Stimulated activated CD4-positive, alpha-beta T cell treated with anti-CD3 and anti-CD28 coated beads, Interleukin-1b, Interleukin-23, amount 100 ng/mL, for 24 hours (primary cell): Measurements from ENCODE around the gene FAM20C.

Source experiments
- DNase-seq, 4 experiments: peaks; one replicate each; pipeline ENCODE4 v3.0.0-alpha.2; 2020; ENCODE audit warnings: low read depth in 4 of 4, low spot score in 1 of 4

FAM20C gene

GRCh38 chr7:191981-192649 lies at the start of gene FAM20C:
Gene FAM20C, plus strand, starts transcription at chr7:192571. Its CDS starts 629 bp downstream, at chr7:193200.
- DNase-seq, result peak in 2 of 4 experiments; percentile 33 to 41

DNA sequence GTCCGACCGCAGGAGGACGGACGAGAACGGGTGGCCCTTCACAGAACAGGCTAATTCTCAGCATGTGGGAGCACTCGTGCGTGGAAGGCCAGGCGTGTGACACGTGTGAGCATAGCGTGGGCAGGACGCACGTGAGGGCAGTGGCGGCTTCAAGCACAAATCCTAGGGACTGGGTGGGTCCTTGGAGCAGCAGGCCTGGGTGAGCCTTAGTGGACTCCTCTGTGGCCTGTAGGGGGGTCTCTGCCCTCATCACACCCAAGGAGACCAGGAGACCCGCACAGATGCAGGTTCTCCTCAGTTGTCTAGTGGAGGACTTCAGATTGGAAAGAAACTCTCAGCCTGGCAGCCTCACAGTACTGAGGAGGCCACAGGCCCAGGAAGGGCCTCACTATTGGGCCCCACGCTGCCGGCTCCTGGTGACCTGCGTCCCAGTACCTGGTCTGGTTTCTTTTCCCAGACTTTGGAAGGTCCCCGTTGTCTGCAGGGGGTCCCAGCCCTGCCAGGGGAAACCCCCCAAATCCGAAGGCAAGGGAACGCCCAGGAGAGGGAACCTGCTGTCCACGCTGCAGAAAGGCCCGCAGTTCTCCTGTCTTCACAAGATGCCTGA lies 49.1 kb upstream of the FAM20C start:
- DNase-seq, result no peak

- no peak for DNase-seq
Measured at GRCh38 chr7:143811-144453, 48.4 kb upstream of the FAM20C start.

GRCh38 chr7:144454-144826 lies 47.9 kb upstream of the FAM20C start:
- no peak for DNase-seq

GRCh38 chr7:145863-146262 lies 46.5 kb upstream of the FAM20C start:
- no peak for DNase-seq

DNA sequence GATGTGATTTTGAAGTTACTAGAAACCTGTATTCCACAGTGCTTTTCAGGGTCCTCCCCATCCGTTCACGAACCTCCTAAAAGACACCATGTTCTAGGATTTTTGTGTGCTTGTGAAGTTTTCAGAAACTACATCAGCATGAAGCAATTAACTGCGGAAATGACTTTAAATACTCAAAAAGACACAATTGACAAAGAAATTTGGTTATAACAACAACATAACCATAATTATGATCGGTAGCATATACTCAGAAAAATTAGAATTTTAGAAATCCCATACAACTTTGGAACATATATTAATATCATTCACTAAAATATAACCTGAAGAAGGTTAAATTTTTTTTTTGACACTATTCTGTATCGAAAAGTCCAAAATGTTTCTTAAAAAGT lies 43.8 kb upstream of the FAM20C start:
- no peak for DNase-seq

DNA sequence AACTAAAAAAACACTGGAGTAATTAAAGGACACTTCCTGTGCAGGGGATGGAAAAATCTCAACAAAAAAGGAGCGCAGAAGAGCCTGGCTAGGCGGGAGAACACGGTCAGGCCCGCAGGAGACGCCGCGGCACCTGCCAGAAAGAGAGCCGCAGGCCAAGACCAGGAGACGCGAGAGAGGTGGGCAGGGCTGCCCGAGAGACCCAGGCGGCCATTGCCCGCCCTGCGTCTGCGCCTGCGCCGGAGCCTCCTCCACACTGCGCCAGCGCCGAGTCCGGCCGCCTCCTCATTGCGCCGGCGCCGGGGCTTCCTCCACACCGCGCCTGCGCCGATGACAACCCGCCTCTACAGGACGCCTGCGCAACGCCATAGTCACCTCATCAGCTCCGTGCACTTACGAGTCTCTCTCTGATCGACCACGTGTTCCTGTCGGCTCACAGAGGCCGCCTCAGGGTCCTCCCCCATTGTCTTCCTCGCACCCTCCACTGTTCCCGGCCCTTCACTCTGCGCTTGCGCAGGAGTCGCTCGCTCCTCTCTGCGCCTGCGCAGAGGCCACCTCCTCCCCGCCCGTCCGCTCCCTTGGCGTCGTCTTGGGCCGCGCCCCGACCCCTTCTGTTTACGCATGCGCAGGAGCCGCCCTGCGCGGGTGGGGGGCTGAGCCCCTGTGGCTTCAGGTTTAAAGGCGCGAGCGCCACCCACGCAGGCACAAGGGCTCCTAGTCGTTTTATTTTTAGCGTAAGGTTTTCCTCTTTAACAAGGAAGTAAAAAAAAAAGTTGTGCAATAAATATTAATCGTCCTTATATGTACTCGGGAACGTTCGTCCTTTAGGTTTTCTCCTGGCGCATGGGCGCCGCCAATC lies 43.2 kb upstream of the FAM20C start:
- DNase-seq, result peak; percentile 91 to 95 (median 93)

DNA sequence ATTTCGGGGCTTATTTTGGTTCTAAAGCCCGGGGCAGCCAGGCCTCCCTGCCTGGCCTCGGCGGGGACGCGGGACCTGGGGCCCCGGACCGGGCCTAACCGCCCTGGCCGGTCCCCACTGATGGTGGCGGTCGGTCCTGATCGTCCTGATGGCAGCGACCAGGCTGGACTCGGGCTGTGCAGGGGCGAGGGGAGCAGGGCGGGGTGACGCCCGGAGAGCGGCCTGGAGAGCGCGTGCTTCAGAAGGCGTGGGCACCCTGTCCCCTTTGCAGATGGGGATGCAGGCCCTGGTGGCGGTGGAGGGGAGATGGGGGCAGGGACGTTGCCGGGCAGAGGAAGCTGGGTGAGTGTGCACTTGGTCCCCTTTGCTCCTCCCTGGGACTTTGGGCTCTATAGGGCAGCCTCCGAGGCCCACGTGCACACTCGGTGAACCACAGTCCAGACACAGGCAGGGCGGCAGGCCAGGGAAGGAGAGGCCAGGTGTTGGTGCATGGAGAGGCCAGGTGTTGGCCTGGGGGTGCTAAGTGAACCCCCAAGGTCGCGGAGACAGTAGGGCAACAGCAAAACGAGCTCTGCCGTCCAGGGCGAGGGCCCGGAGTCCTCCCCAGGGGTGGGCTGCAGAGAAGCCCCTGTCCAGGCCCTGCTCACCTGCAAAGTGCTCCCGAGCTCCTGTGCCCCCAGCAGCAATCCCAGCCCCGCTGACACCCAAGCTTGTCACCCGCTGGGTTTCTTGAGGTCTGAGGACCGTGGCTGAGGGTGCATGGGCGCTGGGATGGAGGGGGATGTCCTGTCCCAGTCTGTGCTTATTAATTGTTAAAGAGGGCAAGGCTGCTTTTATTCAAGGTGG lies 42.4 kb upstream of the FAM20C start:
- peak in 3 of 4 experiments; percentile 4 to 19 (median 16) for DNase-seq

DNA sequence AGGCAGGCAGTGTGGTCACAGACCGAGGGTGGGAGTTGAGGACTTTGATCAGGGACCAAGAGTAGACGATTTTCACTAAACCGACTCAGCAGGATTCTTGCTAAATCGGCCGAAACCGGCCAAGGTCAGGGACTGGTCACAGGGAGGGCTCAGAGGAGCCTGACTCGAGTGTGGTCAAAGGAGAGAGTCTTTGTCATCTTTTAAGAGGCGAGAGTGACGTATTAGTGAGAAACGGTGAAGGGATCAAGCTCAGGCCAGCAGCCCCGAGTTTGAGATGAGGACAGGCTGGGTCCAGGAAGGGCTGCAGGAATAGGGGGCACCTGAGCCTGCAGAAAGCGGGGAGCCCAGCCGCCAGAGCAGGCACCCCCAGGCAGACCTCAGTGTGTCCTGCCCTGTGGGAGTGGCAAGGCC lies 41.6 kb upstream of the FAM20C start:
- no peak for DNase-seq

DNA sequence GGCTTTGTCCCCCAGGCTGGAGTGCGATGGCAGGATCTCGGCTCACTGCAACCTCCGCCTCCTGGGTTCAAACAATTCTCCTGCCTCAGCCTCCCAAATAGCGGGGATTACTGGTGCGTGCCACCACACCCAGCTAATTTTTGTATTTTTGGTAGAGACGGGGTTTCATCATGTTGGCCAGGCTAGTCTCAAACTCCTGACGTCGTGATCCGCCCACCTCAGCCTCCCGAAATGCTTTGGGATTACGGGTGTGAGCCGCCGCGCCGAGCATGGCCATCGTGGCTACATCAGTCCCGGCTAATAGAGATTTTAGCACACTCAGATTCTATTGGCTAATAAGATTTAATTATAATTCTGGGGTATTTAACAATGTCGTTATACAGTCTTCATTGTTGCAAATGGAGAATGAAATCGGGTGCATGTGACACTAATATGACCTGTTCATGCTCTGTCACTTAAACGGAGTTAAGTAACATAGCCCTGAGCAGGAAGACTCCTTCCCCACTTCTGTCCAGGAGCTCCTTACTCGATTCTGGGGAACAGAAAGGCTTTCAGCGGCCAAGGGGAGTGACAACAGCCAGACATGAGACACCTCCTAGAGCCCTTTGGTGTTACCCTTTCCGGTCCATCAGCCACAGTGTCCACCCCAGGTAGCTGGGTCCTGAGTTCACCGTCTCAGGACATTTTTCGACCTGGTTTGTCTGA lies 40.9 kb upstream of the FAM20C start:
- no peak for DNase-seq

GRCh38 chr7:152702-153391 lies 39.5 kb upstream of the FAM20C start:
- DNase-seq, result no peak

- no peak for DNase-seq
Measured at GRCh38 chr7:153604-154003, 38.8 kb upstream of the FAM20C start.

DNA sequence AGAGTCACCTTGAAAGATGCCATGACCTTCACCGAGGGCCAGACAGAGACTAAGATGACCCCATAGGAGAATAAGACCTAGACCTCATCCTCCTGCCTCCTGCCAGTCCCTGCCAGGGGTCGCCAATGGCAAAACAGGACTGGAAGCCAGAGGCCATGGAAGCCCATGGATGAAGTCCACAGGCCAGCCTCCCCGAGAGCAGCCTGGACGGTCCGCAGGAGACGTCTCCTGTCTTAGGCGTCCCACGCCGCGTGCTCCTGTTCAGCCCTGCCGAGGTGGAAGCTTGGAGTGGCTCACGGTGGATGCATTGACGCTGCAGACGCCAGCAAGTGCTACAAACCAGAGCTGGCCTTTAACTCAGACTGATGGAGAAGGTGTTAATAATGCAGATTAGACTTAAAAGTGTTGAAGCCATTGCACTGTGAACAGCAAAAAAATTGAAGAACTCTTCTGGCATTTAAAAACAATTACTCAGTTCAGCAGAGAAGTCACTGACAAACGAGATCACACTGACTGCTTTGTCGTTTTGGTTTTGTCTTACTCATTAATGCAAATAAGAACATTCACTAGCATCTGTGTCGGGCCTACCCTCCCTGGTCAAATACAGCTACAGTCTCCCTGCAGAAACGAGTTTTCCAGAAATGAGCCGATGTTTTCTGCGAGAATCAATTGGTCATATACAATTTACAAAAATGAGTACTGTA lies 38.1 kb upstream of the FAM20C start:
- DNase-seq, result no peak

DNA sequence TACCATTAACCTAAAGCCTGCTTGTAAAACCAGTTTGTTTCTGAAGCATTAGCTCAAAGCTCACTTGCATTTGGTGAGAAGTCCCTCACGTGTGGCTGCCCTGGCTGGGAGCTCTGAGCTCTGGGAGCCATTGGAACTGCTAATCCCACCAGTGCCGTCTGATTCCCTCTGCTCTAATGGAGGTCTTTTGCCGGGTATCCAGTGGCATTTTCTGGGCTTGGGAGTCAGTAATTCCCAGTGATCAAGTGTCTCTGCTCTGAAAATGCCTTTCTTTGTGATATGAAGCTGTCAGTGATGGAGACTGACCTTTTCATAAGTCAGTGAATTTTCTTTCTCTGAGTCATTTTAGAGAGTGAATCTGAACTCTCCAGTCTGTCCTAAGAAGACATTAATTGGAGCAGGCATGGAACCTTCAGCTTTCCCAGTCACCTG lies 36.9 kb upstream of the FAM20C start:
- no peak for DNase-seq

- DNase-seq, result no peak
Measured at GRCh38 chr7:156111-157007, 36.0 kb upstream of the FAM20C start.

DNA sequence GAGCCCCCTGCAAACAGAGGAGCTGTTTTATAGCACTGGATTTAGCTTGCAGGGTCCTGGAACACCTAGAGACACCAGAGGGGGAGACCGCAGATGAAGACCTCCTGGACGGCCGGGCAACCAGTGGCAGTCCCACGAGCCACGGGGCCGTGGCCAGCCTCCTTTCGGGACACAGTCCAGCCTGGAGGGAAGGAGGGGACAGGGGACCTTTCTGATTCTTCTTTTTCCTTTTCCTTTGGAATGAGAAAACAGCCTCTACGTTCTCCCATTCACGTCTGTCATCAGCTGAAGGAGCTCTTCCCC lies 35.4 kb upstream of the FAM20C start:
- DNase-seq, result no peak

- no peak for DNase-seq
Measured at GRCh38 chr7:157771-158625, 34.4 kb upstream of the FAM20C start.
